Left lung (tissue), 10 donors: Measurements from ENCODE around the gene SLCO2B1. TPM values are rescaled to one million over a fixed set of nuclear protein-coding genes. Genes with fewer than 3 reads are reported as not detected.

Experiments used
- ATAC-seq: fragments of 200-7000 bp; cut with Tn5 transposase; one replicate; pipeline ENCODE4 v1.9.1; 2020; ENCODE audit warnings: moderate library complexity
- DNase-seq, 4 donors: peaks; one replicate each; pipeline ENCODE4 v3.0.0-alpha.2; 2013 to 2020
- H3K27ac ChIP-seq, 2 donors: fragments of 200-600 bp; sonication (generic) in 1 of 2; one replicate each; pipeline versions ENCODE4 v1.5.0 to v1.8.0; 2020 to 2021
- H3K27me3 ChIP-seq, 2 donors: fragments of 200-600 bp; sonication (generic) in 1 of 2; one replicate each; pipeline versions ENCODE4 v1.5.0 to v1.8.0; 2020 to 2021
- H3K36me3 ChIP-seq, 2 donors: fragments of 200-600 bp; sonication (generic) in 1 of 2; one replicate each; pipeline versions ENCODE4 v1.5.0 to v1.8.0; 2020 to 2021
- H3K4me1 ChIP-seq, 2 donors: fragments of 200-600 bp; one replicate each; pipeline ENCODE4 v1.8.0; 2021
- H3K4me3 ChIP-seq, 2 donors: fragments of 200-600 bp; sonication (generic) in 1 of 2; one replicate each; pipeline versions ENCODE4 v1.5.0 to v1.8.0; 2020 to 2021; ENCODE audit warnings: mild to moderate bottlenecking in 1 of 2
- H3K9me3 ChIP-seq, 2 donors: fragments of 200-600 bp; sonication (generic) in 1 of 2; one replicate each; pipeline versions ENCODE4 v1.5.0 to v1.8.0; 2020 to 2021
- CTCF ChIP-seq, 2 donors: fragments of 200-600 bp; sonication (generic) in 1 of 2; IDR thresholded peaks; one replicate each; pipeline versions ENCODE4 v1.5.0 to v1.8.0; 2021; ENCODE audit warnings: antibody characterized with exemption in 2 of 2
- intact Hi-C, 2 donors: fragments of 100-400 bp; cut with DNase I; formaldehyde crosslinking; loops; one replicate each; pipeline versions ENCODE4 v1.11.2 to v1.14.2; 2022
- polyA plus RNA-seq, 6 donors: library from polyadenylated mRNA; unstranded; fragments of 120-200 nt; gene quantifications; one replicate each; pipeline ENCODE4 v1.2.1, GENCODE V29; 2013; ENCODE audit not compliant: insufficient read length in 6 of 6
- total RNA-seq, 2 donors: library from RNA; stranded (reverse); fragmentation: NEBNext Ultra II Directional; extraction: Animal tissue kit (Norgen Biotek cat#: 25700); gene quantifications; one replicate each; pipeline ENCODE4 v1.2.1, GENCODE V29; 2021
- donor health status: DM: no; HTN: yes; CAD: no.
- donor health status: DM: no; HTN: no; CAD: no.

SLCO2B1 gene
- total and polyA plus RNA-seq, 8 donors = 20.5 to 220 (median 27.9) TPM

- peak in 3 of 4 donors; percentile 73 to 81 (median 79) for DNase-seq
- Histone ChIP-seq H3K4me1 (no peaks in the 10 kb centered on the region), H3K27me3 (no peaks in the 10 kb centered on the region), H3K36me3 (no peaks in the 10 kb centered on the region), H3K4me3 (no peak overlapping the region), H3K9me3 (no peaks in the 10 kb centered on the region), H3K27ac (no peak overlapping the region)
- ATAC-seq = peak; percentile 92
- intact Hi-C loops = no loop called here
- no peak for TF ChIP-seq CTCF (IDR thresholded peaks at IDR 0.05)
Observed at GRCh38 chr11:75214411-75214821, 63.5 kb downstream of the SLCO2B1 start.

- TF ChIP-seq CTCF (IDR thresholded peaks at IDR 0.05) = no peak
- H3K4me1 ChIP-seq = no peaks in the 10 kb centered on the region
Observed at GRCh38 chr11:75214843-75215242, 63.9 kb downstream of the SLCO2B1 start.

GRCh38 chr11:75219869-75220268 lies 69.0 kb downstream of the SLCO2B1 start:
- no peak overlapping the region for H3K4me3 ChIP-seq
- H3K27me3 ChIP-seq = no peaks in the 10 kb centered on the region
- no peak for TF ChIP-seq CTCF (IDR thresholded peaks at IDR 0.05)
- H3K4me1 ChIP-seq = no peaks in the 10 kb centered on the region
- H3K36me3 ChIP-seq = no peaks in the 10 kb centered on the region
- H3K9me3 ChIP-seq = no peaks in the 10 kb centered on the region
- DNase-seq (no peak), ATAC-seq (no peak)
- intact Hi-C loops = no loop called here
- H3K27ac ChIP-seq = no peak overlapping the region

More at GRCh38 chr11:75214843-75215242, 63.9 kb downstream of the SLCO2B1 start:
- intact Hi-C loops = no loop called here
- no peak for ATAC-seq
- no peak for DNase-seq
- no peak overlapping the region for H3K4me3 ChIP-seq
- H3K27ac ChIP-seq = no peak overlapping the region
- no peaks in the 10 kb centered on the region for H3K9me3 ChIP-seq
- H3K36me3 ChIP-seq = no peaks in the 10 kb centered on the region
- no peaks in the 10 kb centered on the region for H3K27me3 ChIP-seq

GRCh38 chr11:75223954-75224643 lies 73.2 kb downstream of the SLCO2B1 start:
- H3K27ac ChIP-seq = no peak overlapping the region
- H3K27me3 ChIP-seq = no peaks in the 10 kb centered on the region
- no peak overlapping the region for H3K4me3 ChIP-seq
- H3K9me3 ChIP-seq = no peaks in the 10 kb centered on the region
- intact Hi-C loops = no loop called here
- H3K4me1 ChIP-seq = no peaks in the 10 kb centered on the region
- TF ChIP-seq CTCF (IDR thresholded peaks at IDR 0.05) = no peak
- no peaks in the 10 kb centered on the region for H3K36me3 ChIP-seq
- peak in 1 of 4 donors; percentile 20 for DNase-seq
- ATAC-seq = no peak

GRCh38 chr11:75225794-75226193 lies 74.9 kb downstream of the SLCO2B1 start:
- Histone ChIP-seq H3K9me3 (no peaks in the 10 kb centered on the region), H3K4me3 (no peak overlapping the region), H3K27ac (no peak overlapping the region), H3K4me1 (no peaks in the 10 kb centered on the region), H3K36me3 (no peaks in the 10 kb centered on the region), H3K27me3 (no peaks in the 10 kb centered on the region)
- intact Hi-C loops = no loop called here
- DNase-seq = no peak
- ATAC-seq = no peak
- TF ChIP-seq CTCF (IDR thresholded peaks at IDR 0.05) = no peak
